Spleen (tissue), 7 donors: ENCODE measurements around the gene MED27.

Experiments
- CTCF ChIP-seq, 11 experiments: fragments of 200-600 bp in 7 of 11; fragments of 450-650 bp in 4 of 11; sonication (generic) in 4 of 11; IDR thresholded peaks in 8 of 11; conservative IDR thresholded peaks in 3 of 11; 1 replicate in 7 of 11; 2 replicates in 4 of 11; pipeline versions ENCODE4 v1.4.0 to v1.8.0; 2016 to 2021; ENCODE audit warnings: antibody characterized with exemption in 11 of 11, inconsistent platforms in 4 of 11, mild to moderate bottlenecking in 1 of 11
- POLR2A ChIP-seq, 3 donors: fragments of 450-650 bp; IDR thresholded peaks; one replicate each; pipeline ENCODE4 v1.5.1; 2017; ENCODE audit warnings: antibody characterized with exemption in 3 of 3, mild to moderate bottlenecking in 1 of 3
- POLR2AphosphoS5 ChIP-seq, 3 donors: sonication (generic); formaldehyde crosslinking; IDR thresholded peaks; one replicate each; pipeline ENCODE4 v1.5.1; 2017; ENCODE audit warnings: antibody characterized with exemption in 3 of 3
- donor health status: DM: no; HTN: no; CAD: no; lungs with moderate emphysema.
- donor health status: DM: no; HTN: no; CAD: no.
- donor health status: DM: no; HTN: no; CAD: no.

GRCh38 chr9:131876486-131876885, 203.2 kb downstream of the MED27 start:
- no peak for TF ChIP-seq CTCF (IDR thresholded peaks at IDR 0.05 in 8 of 11, conservative IDR thresholded peaks at IDR 0.05 in 3 of 11)
- no peak for TF ChIP-seq POLR2A (IDR thresholded peaks at IDR 0.05)
- TF ChIP-seq POLR2AphosphoS5 (IDR thresholded peaks at IDR 0.05): no peak
